HepG2 (cell line): ENCODE results near the gene COQ9. TPM values are rescaled to one million over a fixed set of nuclear protein-coding genes. Genes with fewer than 3 reads are reported as not detected.

Source experiments
- CREBL2 ChIP-seq: sonication (generic); formaldehyde crosslinking; IDR thresholded peaks from 2 replicates; pipeline ENCODE4 v1.8.1; 2023; ENCODE audit warnings: missing genetic modification reagents, mild to moderate bottlenecking, borderline replicate concordance
- HIVEP1 ChIP-seq: sonication (generic); formaldehyde crosslinking; IDR thresholded peaks from 2 replicates; pipeline ENCODE4 v1.4.0; 2020; ENCODE audit warnings: mild to moderate bottlenecking, missing genetic modification reagents
- MATR3 ChIP-seq: sonication (generic); formaldehyde crosslinking; IDR thresholded peaks from 2 replicates; pipeline ENCODE4 v1.4.0; 2020; ENCODE audit warnings: missing genetic modification reagents
- MTF1 ChIP-seq: sonication (generic); formaldehyde crosslinking; IDR thresholded peaks from 2 replicates; pipeline ENCODE4 v1.5.0; 2020; ENCODE audit warnings: missing genetic modification reagents
- NFE2 ChIP-seq: sonication (generic); formaldehyde crosslinking; IDR thresholded peaks from 2 replicates; pipeline ENCODE4 v1.4.0; 2020; ENCODE audit warnings: missing genetic modification reagents
- NFKB2 ChIP-seq: sonication (generic); formaldehyde crosslinking; IDR thresholded peaks from 2 replicates; pipeline ENCODE4 v1.4.0; 2020; ENCODE audit warnings: missing genetic modification reagents, borderline replicate concordance
- NRL ChIP-seq: sonication (generic); formaldehyde crosslinking; IDR thresholded peaks from 2 replicates; pipeline ENCODE4 v1.5.0; 2020; ENCODE audit warnings: missing genetic modification reagents, mild to moderate bottlenecking, moderate library complexity, borderline replicate concordance
- PHF20 ChIP-seq: sonication (generic); formaldehyde crosslinking; IDR thresholded peaks from 2 replicates; pipeline ENCODE4 v1.5.0; 2020; ENCODE audit warnings: mild to moderate bottlenecking, missing genetic modification reagents
- POLR2AphosphoS5 ChIP-seq: IDR thresholded peaks from 2 replicates; pipeline ENCODE4 v1.6.1; 2012; ENCODE audit warnings: low read depth, low read length
- RORA ChIP-seq: sonication (generic); formaldehyde crosslinking; IDR thresholded peaks from 2 replicates; pipeline ENCODE4 v1.5.0; 2020; ENCODE audit warnings: mild to moderate bottlenecking, missing genetic modification reagents, moderate library complexity
- RXRA ChIP-seq: sonication (generic); formaldehyde crosslinking; IDR thresholded peaks from 2 replicates; pipeline ENCODE4 v1.5.1; 2020; ENCODE audit warnings: missing genetic modification reagents
- SP4 ChIP-seq: sonication (generic); formaldehyde crosslinking; IDR thresholded peaks from 2 replicates; pipeline ENCODE4 v1.8.1; 2023; ENCODE audit warnings: mild to moderate bottlenecking, missing genetic modification reagents
- ZMYM2 ChIP-seq: sonication (generic); formaldehyde crosslinking; IDR thresholded peaks from 2 replicates; pipeline ENCODE4 v1.8.0; 2022; ENCODE audit warnings: mild to moderate bottlenecking, missing genetic modification reagents
- ZNF234 ChIP-seq: sonication (generic); formaldehyde crosslinking; conservative IDR thresholded peaks from 2 replicates; pipeline ENCODE4 v1.5.1; 2020; ENCODE audit warnings: mild to moderate bottlenecking, missing genetic modification reagents
- ZNF235 ChIP-seq: sonication (generic); formaldehyde crosslinking; IDR thresholded peaks from 2 replicates; pipeline ENCODE4 v1.8.1; 2023; ENCODE audit warnings: mild to moderate bottlenecking, missing genetic modification reagents, borderline replicate concordance
- ZNF24 ChIP-seq: fragments of 450-650 bp; IDR thresholded peaks from 2 replicates; pipeline ENCODE4 v1.6.1; 2017; ENCODE audit warnings: antibody characterized with exemption, mild to moderate bottlenecking
- ZNF263 ChIP-seq: sonication (generic); formaldehyde crosslinking; IDR thresholded peaks from 2 replicates; pipeline ENCODE4 v1.4.0; 2020; ENCODE audit warnings: missing genetic modification reagents
- ZNF282 ChIP-seq: fragments of 450-650 bp; IDR thresholded peaks from 2 replicates; pipeline ENCODE4 v1.6.1; 2018; ENCODE audit not compliant: partially characterized antibody
- ZNF451 ChIP-seq: sonication (generic); formaldehyde crosslinking; IDR thresholded peaks from 2 replicates; pipeline ENCODE4 v1.5.0; 2020; ENCODE audit warnings: mild to moderate bottlenecking, missing genetic modification reagents
- ZNF607 ChIP-seq: sonication (generic); formaldehyde crosslinking; IDR thresholded peaks from 2 replicates; pipeline ENCODE4 v1.5.1; 2020; ENCODE audit warnings: missing genetic modification reagents, mild to moderate bottlenecking, borderline replicate concordance
- ZNF614 ChIP-seq: IDR thresholded peaks from 2 replicates; pipeline ENCODE4 v1.6.1; 2018; ENCODE audit warnings: missing biosample characterization, missing genetic modification reagents, inconsistent platforms, borderline replicate concordance
- ZNF710 ChIP-seq: sonication (generic); formaldehyde crosslinking; IDR thresholded peaks from 2 replicates; pipeline ENCODE4 v1.5.0; 2020; ENCODE audit warnings: mild to moderate bottlenecking, missing genetic modification reagents, borderline replicate concordance
- ZNF724P ChIP-seq: sonication (generic); formaldehyde crosslinking; IDR thresholded peaks from 2 replicates; pipeline ENCODE4 v1.8.0; 2022; ENCODE audit warnings: missing genetic modification reagents, borderline replicate concordance
- polyA plus RNA-seq, 8 experiments: library from polyadenylated mRNA; depleted of rRNA in 3 of 8; stranded (reverse) in 7 of 8; unstranded in 1 of 8; fragments of >200 nt; fragmentation: Illumina TruSeq in 4 of 8; extraction: Trizol in 4 of 8; gene quantifications; 2 replicates each; pipeline versions ENCODE4 v1.2.1 to v1.2.3, GENCODE V29; 2011 to 2016; ENCODE audit warnings: low read depth in 4 of 8, missing spikeins in 1 of 8, mixed read lengths in 1 of 8; ENCODE audit not compliant: insufficient read depth in 1 of 8
- total RNA-seq, 5 experiments: library from RNA; depleted of rRNA; stranded (reverse); fragments of >200 nt; fragmentation: Illumina TruSeq; extraction: Trizol; gene quantifications; 2 replicates each; pipeline ENCODE4 v1.2.3, GENCODE V29; 2016; ENCODE audit warnings: low read depth in 1 of 5
- TF ChIP-seq, protein P1 (sequence below): sonication (generic); formaldehyde crosslinking; IDR thresholded peaks from 2 replicates; pipeline ENCODE4 v1.8.1; 2023; ENCODE audit warnings: missing genetic modification reagents, inconsistent platforms, borderline replicate concordance
- TF ChIP-seq, protein P2 (sequence below): sonication (generic); formaldehyde crosslinking; IDR thresholded peaks from 2 replicates; pipeline ENCODE4 v1.4.0; 2020; ENCODE audit warnings: mild to moderate bottlenecking, missing genetic modification reagents

Gene COQ9
- total and polyA plus RNA-seq, 2 of the 13 experiments (the other 11 are each of a cell fraction or from before 2014, with no cell fraction given), result 57.5 to 108 TPM

DNA sequence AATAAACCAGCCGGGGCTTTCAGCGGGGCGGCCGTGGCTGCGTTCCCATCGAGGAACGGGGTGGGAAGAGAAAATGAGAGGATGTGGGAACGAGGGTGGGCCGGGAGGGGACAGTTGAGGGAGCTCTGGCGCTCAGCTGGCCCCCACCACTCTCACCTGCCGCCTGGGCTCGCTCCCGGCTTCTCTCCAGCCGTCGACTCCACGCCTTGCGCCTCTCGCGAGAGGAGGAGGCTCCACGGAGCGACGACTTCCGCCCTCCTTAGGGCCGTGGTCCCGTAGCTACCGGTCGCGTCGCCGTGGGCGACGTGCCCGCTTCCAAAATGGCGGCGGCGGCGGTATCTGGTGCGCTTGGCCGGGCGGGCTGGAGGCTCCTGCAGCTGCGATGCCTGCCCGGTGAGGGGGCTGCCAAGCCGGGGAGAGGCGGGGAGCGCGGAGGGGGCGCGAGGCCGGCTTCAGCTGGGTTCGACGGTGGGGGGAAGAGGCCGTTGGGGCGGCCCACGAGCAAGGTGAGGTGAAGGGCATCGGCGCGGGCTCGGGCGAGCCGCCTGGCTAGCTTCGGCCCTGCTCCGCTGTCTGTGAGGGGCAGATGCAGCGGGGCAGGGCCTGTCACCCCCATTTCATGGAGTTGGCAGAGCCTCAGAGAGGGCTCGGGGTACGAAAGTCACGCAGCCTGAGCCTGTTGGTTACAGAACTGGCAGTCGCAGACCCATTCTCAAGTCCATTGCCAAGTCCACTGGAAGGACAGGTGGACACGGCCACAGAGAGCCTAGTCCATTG is at the start of gene COQ9, which contains the start of gene CIAPIN1 (continued):
- TF ChIP-seq ZMYM2 (CRISPR knock-in tag), result 0 out of 2 replicates have a peak, but pooled peaks have one; percentile 46
- TF ChIP-seq ZNF263 (CRISPR knock-in tag), result peak; percentile 41
- TF ChIP-seq, protein P1, sequence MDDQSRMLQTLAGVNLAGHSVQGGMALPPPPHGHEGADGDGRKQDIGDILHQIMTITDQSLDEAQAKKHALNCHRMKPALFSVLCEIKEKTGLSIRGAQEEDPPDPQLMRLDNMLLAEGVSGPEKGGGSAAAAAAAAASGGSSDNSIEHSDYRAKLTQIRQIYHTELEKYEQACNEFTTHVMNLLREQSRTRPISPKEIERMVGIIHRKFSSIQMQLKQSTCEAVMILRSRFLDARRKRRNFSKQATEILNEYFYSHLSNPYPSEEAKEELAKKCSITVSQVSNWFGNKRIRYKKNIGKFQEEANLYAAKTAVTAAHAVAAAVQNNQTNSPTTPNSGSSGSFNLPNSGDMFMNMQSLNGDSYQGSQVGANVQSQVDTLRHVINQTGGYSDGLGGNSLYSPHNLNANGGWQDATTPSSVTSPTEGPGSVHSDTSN, result 0 out of 2 replicates have a peak, but pooled peaks have one; percentile 4
- no peak for TF ChIP-seq ZNF24
- peak; percentile 97 for TF ChIP-seq ZNF451
- no peak for TF ChIP-seq RORA (CRISPR knock-in tag)
- TF ChIP-seq ZNF614, result peak; percentile 84; the same call in 1 of the 2 replicates
- TF ChIP-seq NFE2 (CRISPR knock-in tag), result no peak
- TF ChIP-seq RXRA, result peak; percentile 89
- peak; percentile 98 for TF ChIP-seq ZNF235 (CRISPR knock-in tag)
- peak; percentile 93 for TF ChIP-seq PHF20 (CRISPR knock-in tag)
- TF ChIP-seq SP4, result peak; percentile 33; the same call in 1 of the 2 replicates
- peak; percentile 87; the same call in 1 of the 2 replicates for TF ChIP-seq CREBL2 (CRISPR knock-in tag)
- TF ChIP-seq MTF1, result no peak; the same call in 1 of the 2 replicates
- TF ChIP-seq ZNF710 (CRISPR knock-in tag), result peak; percentile 88; the same call in 1 of the 2 replicates
- peak; percentile 91 for TF ChIP-seq POLR2AphosphoS5
- no peak; the same call in 1 of the 2 replicates for TF ChIP-seq ZNF724P (CRISPR knock-in tag)
- peak; percentile 94; the same call in 1 of the 2 replicates for TF ChIP-seq NFKB2
- peak; percentile 91; the same call in 1 of the 2 replicates for TF ChIP-seq HIVEP1 (CRISPR knock-in tag)
- TF ChIP-seq, protein P2, sequence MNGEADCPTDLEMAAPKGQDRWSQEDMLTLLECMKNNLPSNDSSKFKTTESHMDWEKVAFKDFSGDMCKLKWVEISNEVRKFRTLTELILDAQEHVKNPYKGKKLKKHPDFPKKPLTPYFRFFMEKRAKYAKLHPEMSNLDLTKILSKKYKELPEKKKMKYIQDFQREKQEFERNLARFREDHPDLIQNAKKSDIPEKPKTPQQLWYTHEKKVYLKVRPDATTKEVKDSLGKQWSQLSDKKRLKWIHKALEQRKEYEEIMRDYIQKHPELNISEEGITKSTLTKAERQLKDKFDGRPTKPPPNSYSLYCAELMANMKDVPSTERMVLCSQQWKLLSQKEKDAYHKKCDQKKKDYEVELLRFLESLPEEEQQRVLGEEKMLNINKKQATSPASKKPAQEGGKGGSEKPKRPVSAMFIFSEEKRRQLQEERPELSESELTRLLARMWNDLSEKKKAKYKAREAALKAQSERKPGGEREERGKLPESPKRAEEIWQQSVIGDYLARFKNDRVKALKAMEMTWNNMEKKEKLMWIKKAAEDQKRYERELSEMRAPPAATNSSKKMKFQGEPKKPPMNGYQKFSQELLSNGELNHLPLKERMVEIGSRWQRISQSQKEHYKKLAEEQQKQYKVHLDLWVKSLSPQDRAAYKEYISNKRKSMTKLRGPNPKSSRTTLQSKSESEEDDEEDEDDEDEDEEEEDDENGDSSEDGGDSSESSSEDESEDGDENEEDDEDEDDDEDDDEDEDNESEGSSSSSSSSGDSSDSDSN, result peak; percentile 97
- peak; percentile 95 for TF ChIP-seq NRL (CRISPR knock-in tag)
- TF ChIP-seq ZNF234 (CRISPR knock-in tag), result peak; percentile 88; the same call in 1 of the 2 replicates
- TF ChIP-seq MATR3 (CRISPR knock-in tag), result no peak
- TF ChIP-seq ZNF607 (CRISPR knock-in tag), result peak; percentile 96
- no peak for TF ChIP-seq ZNF282
